ENCODE measurements around the gene EEPD1. TPM values are rescaled to one million over a fixed set of nuclear protein-coding genes. Genes with fewer than 3 reads are reported as not detected.

Gene EEPD1
- total and polyA plus RNA-seq, 8 donors: 14.0 to 134 (median 19.4) TPM

DNA sequence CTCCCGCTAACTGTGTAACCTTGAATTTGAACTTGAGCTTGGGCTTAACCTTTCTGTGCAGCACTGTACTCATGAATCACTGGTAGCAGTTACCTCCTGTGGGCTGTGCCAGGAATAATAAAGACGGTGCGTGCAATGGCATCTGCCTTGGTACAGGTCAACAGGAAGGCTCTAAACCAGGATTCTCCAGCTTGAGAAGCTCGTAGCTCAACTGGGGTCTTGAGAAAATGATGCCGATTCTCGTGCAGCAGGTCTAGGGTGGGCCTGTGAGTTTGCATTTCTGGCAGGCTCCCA, 124.1 kb downstream of the EEPD1 start:
- TF ChIP-seq, protein P1, sequence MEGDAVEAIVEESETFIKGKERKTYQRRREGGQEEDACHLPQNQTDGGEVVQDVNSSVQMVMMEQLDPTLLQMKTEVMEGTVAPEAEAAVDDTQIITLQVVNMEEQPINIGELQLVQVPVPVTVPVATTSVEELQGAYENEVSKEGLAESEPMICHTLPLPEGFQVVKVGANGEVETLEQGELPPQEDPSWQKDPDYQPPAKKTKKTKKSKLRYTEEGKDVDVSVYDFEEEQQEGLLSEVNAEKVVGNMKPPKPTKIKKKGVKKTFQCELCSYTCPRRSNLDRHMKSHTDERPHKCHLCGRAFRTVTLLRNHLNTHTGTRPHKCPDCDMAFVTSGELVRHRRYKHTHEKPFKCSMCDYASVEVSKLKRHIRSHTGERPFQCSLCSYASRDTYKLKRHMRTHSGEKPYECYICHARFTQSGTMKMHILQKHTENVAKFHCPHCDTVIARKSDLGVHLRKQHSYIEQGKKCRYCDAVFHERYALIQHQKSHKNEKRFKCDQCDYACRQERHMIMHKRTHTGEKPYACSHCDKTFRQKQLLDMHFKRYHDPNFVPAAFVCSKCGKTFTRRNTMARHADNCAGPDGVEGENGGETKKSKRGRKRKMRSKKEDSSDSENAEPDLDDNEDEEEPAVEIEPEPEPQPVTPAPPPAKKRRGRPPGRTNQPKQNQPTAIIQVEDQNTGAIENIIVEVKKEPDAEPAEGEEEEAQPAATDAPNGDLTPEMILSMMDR (IDR thresholded peaks at IDR 0.05): no peak
- no peak for TF ChIP-seq EP300 (IDR thresholded peaks at IDR 0.05)
- TF ChIP-seq POLR2AphosphoS5 (IDR thresholded peaks at IDR 0.05): no peak
- no peak for TF ChIP-seq POLR2A (IDR thresholded peaks at IDR 0.05)
- Histone ChIP-seq H3K4me1 (peaks cover 25 to 75% (median 60%) of the 10 kb centered on the region in 4 donors), H3K27me3 (no peaks in the 10 kb centered on the region), H3K4me3 (no peak overlapping the region), H3K36me3 (no peaks in the 10 kb centered on the region), H3K27ac (no peak overlapping the region), H3K9me3 (no peaks in the 10 kb centered on the region)
- DNase-seq: no peak
- 77 to 90% (median 87%) methylated on average over 3 to 6 of the region's 6 CpGs for WGBS, 5 donors
- intact Hi-C loops (cut with DNase I; ENCODE audit: low total_unique reads): no loop called here

DNA sequence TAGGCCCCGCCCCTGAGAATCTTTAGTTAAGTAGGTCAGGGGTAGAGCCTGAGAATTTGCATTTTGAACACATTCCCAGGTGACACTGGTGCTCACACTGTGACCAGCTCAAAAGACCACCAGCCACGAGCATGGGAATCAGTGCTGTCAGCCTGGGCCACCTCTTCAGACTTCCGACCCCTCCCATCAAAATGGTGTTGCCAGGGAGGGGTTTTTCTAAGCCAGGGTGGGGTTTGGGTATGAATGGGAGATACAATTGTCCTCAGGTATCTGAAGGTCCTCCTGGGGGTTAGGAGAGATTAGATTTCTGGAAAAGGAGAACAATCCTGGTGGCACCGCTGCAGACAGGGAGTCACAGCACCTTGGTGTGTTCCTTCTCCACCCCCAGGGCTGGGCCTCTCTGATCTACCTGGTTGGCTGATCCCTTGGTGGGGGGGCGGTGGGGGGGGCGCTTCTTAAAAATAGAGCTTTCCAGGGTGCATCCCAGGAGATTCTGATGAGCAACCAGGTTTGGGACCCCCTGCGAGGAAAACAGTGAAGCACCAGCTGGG, 125.1 kb downstream of the EEPD1 start:
- DNase-seq: no peak
- H3K4me1 ChIP-seq: peaks cover 25 to 75% (median 54%) of the 10 kb centered on the region in 4 donors
- no peaks in the 10 kb centered on the region for H3K36me3 ChIP-seq
- H3K9me3 ChIP-seq: no peaks in the 10 kb centered on the region
- intact Hi-C loops (cut with DNase I; ENCODE audit: low total_unique reads): no loop called here
- 57 to 74% (median 69%) methylated on average over 6 to 7 of the region's 7 CpGs for WGBS, 5 donors
- no peak overlapping the region for H3K4me3 ChIP-seq
- H3K27ac ChIP-seq: no peak overlapping the region
- no peaks in the 10 kb centered on the region for H3K27me3 ChIP-seq
- TF ChIP-seq POLR2A (IDR thresholded peaks at IDR 0.05): no peak
- TF ChIP-seq, protein P1 (IDR thresholded peaks at IDR 0.05): no peak
- TF ChIP-seq EP300 (IDR thresholded peaks at IDR 0.05): no peak
- TF ChIP-seq POLR2AphosphoS5 (IDR thresholded peaks at IDR 0.05): no peak

DNA sequence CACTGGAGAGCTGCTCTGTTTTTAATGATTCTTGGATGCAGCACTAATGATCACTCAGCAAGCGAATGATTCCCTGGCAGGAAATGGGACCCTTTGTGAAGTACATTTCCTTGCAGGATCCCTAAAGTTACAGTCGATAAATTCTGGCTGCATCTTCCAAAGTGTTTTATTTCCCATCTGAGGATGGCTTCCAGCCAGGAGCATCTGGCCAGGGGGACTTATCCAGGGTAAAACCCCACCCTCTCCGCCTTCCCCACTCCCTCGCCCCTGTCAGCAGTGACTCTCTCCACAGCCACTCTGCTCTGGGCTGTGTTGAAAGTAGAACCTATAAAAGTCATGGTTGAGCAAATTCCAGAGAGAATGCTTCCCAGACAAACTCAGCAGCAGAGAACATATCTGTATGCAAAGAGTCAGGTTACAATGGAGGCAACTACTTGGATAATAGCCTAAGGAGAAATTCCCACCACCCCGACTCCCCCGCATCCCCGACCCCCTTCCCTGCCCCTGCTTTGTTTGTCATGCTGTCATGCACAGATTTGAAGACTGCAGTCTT, 125.6 kb downstream of the EEPD1 start:
- no peaks in the 10 kb centered on the region for H3K9me3 ChIP-seq
- peak in 1 of 2 donors; percentile 79 for DNase-seq
- 38 to 62% (median 57%) methylated on average over 7 of the region's 7 CpGs for WGBS, 5 donors
- H3K36me3 ChIP-seq: no peaks in the 10 kb centered on the region
- TF ChIP-seq POLR2A (IDR thresholded peaks at IDR 0.05) (no peak), EP300 (IDR thresholded peaks at IDR 0.05) (no peak), POLR2AphosphoS5 (IDR thresholded peaks at IDR 0.05) (no peak)
- TF ChIP-seq, protein P1 (IDR thresholded peaks at IDR 0.05): no peak
- no peak overlapping the region for H3K4me3 ChIP-seq
- no peak overlapping the region for H3K27ac ChIP-seq
- no peaks in the 10 kb centered on the region for H3K27me3 ChIP-seq
- intact Hi-C loops (cut with DNase I; ENCODE audit: low total_unique reads): no loop called here
- peaks cover 25 to 73% (median 48%) of the 10 kb centered on the region in 4 donors for H3K4me1 ChIP-seq

DNA sequence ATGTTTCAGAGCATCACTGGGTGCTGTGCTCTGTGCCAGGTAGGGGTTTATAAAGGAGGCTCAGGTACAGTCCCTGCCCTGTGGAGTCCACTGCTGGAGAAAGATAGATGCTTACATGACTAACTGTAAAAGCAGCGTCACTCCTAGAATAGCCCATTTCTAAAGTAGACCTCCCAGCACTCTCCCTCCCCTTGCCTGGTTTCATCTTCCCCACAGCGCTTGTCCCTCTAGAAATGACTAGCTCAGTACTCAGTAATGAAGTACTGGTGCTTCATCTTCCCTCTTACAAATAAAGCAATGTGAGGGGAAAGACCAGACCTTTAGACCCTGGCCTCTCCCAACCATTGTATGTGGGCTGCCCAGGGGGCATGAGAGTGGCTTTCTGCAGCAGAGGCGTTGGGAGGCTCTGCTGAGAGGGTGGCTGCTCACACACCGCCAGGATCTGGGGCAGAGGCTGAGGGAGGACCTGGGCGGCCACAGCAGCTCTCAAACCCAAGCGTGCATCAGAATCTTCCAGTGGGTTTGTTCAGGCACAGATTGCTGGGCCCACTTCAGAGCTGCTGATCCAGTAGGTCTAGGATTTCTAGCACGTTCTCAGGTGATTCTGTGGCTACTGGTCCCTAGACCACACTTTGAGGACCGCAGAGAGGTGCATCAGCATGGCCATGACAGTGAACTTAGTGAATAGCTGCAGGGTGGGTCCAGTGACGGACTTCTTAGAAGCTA, 126.3 kb downstream of the EEPD1 start:
- Histone ChIP-seq H3K4me3 (no peak overlapping the region), H3K36me3 (no peaks in the 10 kb centered on the region), H3K9me3 (no peaks in the 10 kb centered on the region), H3K27ac (peak overlapping the region in 1 of 5 donors; percentile 79), H3K27me3 (no peaks in the 10 kb centered on the region), H3K4me1 (peaks cover 25 to 76% (median 42%) of the 10 kb centered on the region in 4 donors)
- WGBS, 5 donors: 85 to 93% (median 90%) methylated on average over 9 of the region's 9 CpGs
- no peak for DNase-seq
- intact Hi-C loops (cut with DNase I; ENCODE audit: low total_unique reads): no loop called here
- TF ChIP-seq EP300 (IDR thresholded peaks at IDR 0.05): no peak
- no peak for TF ChIP-seq POLR2AphosphoS5 (IDR thresholded peaks at IDR 0.05)
- no peak for TF ChIP-seq POLR2A (IDR thresholded peaks at IDR 0.05)
- TF ChIP-seq, protein P1 (IDR thresholded peaks at IDR 0.05): no peak
